Thoracic aorta (tissue), 2 donors: ENCODE measurements around the gene CCDC34. TPM values are rescaled to one million over a fixed set of nuclear protein-coding genes. Genes with fewer than 3 reads are reported as not detected.

Experiments
- ATAC-seq: fragments of 150-250 bp; one replicate; pipeline ENCODE4 v1.8.0; 2017; ENCODE audit warnings: low read depth; ENCODE audit not compliant: insufficient number of reproducible peaks, low FRiP score
- DNase-seq: peaks from one replicate; pipeline ENCODE4 v3.0.0-alpha.2; 2020; ENCODE audit warnings: low spot score
- H3K27ac ChIP-seq, 2 donors: fragments of 200-600 bp; sonication (generic); 1 replicate in 1 of 2; 2 replicates in 1 of 2; pipeline ENCODE4 v1.5.1; 2016; ENCODE audit warnings: mild to moderate bottlenecking in 2 of 2, moderate library complexity in 2 of 2
- H3K27me3 ChIP-seq: fragments of 200-600 bp; sonication (generic); replicated peaks from 2 replicates; pipeline ENCODE4 v1.6.0; 2016; ENCODE audit warnings: mild to moderate bottlenecking; ENCODE audit not compliant: insufficient read depth
- H3K36me3 ChIP-seq: fragments of 200-600 bp; sonication (generic); one replicate; pipeline ENCODE4 v1.5.1; 2016
- H3K4me1 ChIP-seq, 2 donors: fragments of 200-600 bp; sonication (generic); 1 replicate in 1 of 2; 2 replicates in 1 of 2; pipeline versions ENCODE4 v1.5.1 to v1.6.0; 2016; ENCODE audit warnings: low read depth in 2 of 2, mild to moderate bottlenecking in 1 of 2; ENCODE audit not compliant: control insufficient read depth in 1 of 2
- H3K4me3 ChIP-seq: fragments of 200-600 bp; sonication (generic); 2 replicates; pipeline ENCODE4 v1.5.1; 2016; ENCODE audit warnings: mild to moderate bottlenecking
- H3K9me3 ChIP-seq: fragments of 200-600 bp; sonication (generic); 2 replicates; pipeline ENCODE4 v1.5.1; 2016
- total RNA-seq, 2 donors: library from RNA; depleted of rRNA; stranded (reverse); fragments of >200 nt; gene quantifications; one replicate each; pipeline versions ENCODE4 v1.1.0 to v1.2.3, GENCODE V29; 2016
- TF ChIP-seq, protein P1 (sequence below): fragments of 200-600 bp; sonication (generic); IDR thresholded peaks from one replicate; pipeline ENCODE4 v1.5.1; 2019; ENCODE audit warnings: antibody characterized with exemption

The CCDC34 gene
- total RNA-seq, 2 donors from 2014 or later = 1.5 to 2.3 TPM

DNA sequence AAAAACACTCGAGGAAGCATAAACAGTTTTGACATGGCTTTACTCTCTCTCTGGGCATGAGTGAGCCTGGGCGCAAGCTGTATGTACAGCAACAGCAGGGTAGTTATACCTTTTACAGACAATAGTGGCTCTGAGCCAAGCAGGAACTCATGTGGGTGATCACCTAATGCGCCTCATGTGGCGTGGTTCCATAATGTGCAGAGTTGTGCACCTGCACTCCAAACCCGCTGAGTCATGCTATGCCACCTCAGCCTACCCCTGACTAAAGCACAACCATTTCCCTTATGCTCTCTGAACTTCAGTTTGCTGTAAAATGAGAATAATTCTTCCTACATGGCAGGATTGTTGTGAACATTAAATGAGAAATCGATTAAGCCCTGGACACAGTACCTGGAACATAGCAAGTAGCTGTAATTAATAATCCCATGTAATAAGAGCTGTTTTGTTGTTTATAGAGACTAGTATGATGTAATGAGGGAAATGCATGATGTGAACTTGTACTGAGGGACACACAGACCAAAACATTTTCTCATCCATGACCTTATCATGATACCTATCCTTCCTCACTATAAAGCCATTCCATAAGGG is 71.6 kb downstream of the CCDC34 start:
- DNase-seq (no peak), ATAC-seq (no peak)
- no peaks in the 10 kb centered on the region for H3K4me1 ChIP-seq
- no peaks in the 10 kb centered on the region for H3K27me3 ChIP-seq
- TF ChIP-seq, protein P1, sequence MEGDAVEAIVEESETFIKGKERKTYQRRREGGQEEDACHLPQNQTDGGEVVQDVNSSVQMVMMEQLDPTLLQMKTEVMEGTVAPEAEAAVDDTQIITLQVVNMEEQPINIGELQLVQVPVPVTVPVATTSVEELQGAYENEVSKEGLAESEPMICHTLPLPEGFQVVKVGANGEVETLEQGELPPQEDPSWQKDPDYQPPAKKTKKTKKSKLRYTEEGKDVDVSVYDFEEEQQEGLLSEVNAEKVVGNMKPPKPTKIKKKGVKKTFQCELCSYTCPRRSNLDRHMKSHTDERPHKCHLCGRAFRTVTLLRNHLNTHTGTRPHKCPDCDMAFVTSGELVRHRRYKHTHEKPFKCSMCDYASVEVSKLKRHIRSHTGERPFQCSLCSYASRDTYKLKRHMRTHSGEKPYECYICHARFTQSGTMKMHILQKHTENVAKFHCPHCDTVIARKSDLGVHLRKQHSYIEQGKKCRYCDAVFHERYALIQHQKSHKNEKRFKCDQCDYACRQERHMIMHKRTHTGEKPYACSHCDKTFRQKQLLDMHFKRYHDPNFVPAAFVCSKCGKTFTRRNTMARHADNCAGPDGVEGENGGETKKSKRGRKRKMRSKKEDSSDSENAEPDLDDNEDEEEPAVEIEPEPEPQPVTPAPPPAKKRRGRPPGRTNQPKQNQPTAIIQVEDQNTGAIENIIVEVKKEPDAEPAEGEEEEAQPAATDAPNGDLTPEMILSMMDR = no peak
- no peak overlapping the region for H3K4me3 ChIP-seq
- no peak overlapping the region for H3K27ac ChIP-seq
- no peaks in the 10 kb centered on the region for H3K9me3 ChIP-seq
- H3K36me3 ChIP-seq = no peaks in the 10 kb centered on the region

DNA sequence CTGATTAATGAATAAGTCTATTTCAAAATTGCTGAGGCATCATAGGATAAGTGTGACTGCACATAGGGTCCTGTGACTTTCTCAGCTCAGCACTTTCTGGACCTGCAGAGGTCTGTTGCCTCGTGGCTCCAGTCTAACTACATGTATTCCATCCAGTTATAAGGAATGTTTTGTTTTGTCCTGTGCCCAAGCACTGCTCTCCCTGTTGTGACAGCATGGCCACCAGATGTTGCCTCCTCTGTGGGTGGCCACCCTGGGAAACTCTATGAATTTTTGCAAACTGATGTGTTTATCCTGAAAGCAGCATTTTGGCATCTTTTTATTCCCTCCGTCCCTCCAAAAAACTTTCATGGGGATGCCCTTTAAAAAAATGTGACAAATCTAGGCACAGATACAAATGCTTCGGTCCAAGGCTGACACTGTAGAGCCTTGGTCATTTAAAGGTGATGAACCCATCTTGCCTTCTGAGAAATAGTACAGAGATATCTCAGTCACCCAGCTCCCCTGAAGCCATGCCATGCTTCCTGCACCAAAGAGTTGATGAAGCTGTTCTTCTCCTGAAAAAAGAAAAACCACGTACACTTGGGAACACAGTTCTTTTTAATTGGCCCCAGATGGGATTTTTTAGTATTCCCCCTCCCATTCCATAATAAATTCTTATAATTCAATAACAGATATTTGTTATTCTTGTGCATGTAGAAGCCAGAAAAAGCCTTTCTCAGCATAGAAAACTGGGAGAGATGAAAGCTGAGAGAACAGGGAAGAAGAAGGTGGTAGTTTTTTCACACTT is 72.6 kb downstream of the CCDC34 start:
- ATAC-seq (no peak), DNase-seq (no peak)
- Histone ChIP-seq H3K4me3 (no peak overlapping the region), H3K36me3 (no peaks in the 10 kb centered on the region), H3K9me3 (no peaks in the 10 kb centered on the region), H3K27me3 (no peaks in the 10 kb centered on the region), H3K4me1 (no peaks in the 10 kb centered on the region), H3K27ac (no peak overlapping the region)
- TF ChIP-seq, protein P1 = no peak

Other genes starting within 250 kb of the CCDC34 start
- gene LGR4, start 109.6 kb upstream of the CCDC34 start, total RNA-seq = 10 to 100 TPM; 26.4 to 48.6 TPM
- gene LIN7C, start 143.6 kb upstream of the CCDC34 start, total RNA-seq = 10 to 100 TPM; 26.9 to 51.3 TPM